Breast epithelium (tissue), 4 donors: ENCODE measurements around the gene HOXD12. TPM values are rescaled to one million over a fixed set of nuclear protein-coding genes. Genes with fewer than 3 reads are reported as not detected.

Source experiments
- DNase-seq, 2 donors: peaks; one replicate each; pipeline ENCODE4 v3.0.0-alpha.2; 2019; ENCODE audit warnings: low spot score in 2 of 2
- H3K27ac ChIP-seq, 2 donors: fragments of 200-600 bp; sonication (generic) in 1 of 2; one replicate each; pipeline ENCODE4 v1.5.1; 2016 to 2019; ENCODE audit warnings: mild to moderate bottlenecking in 1 of 2
- H3K27me3 ChIP-seq, 2 donors: fragments of 200-600 bp; sonication (generic) in 1 of 2; one replicate each; pipeline versions ENCODE4 v1.5.1 to v1.6.0; 2017 to 2019; ENCODE audit warnings: control low read depth in 1 of 2, mild to moderate bottlenecking in 1 of 2
- H3K36me3 ChIP-seq: fragments of 200-600 bp; one replicate; pipeline ENCODE4 v1.5.1; 2019
- H3K4me1 ChIP-seq, 2 donors: fragments of 200-600 bp; sonication (generic); one replicate each; pipeline ENCODE4 v1.5.1; 2016 to 2019; ENCODE audit warnings: control low read depth in 1 of 2
- H3K4me3 ChIP-seq, 3 donors: fragments of 200-600 bp; sonication (generic); 1 replicate in 2 of 3; 2 replicates in 1 of 3; pipeline ENCODE4 v1.5.1; 2016 to 2019; ENCODE audit warnings: mild to moderate bottlenecking in 3 of 3, moderate library complexity in 2 of 3
- H3K9me3 ChIP-seq, 2 donors: fragments of 200-600 bp; sonication (generic) in 1 of 2; one replicate each; pipeline ENCODE4 v1.5.1; 2016 to 2019; ENCODE audit warnings: control low read depth in 1 of 2
- POLR2A ChIP-seq: fragments of 450-650 bp; IDR thresholded peaks from one replicate; pipeline ENCODE4 v1.6.1; 2016; ENCODE audit warnings: antibody characterized with exemption, mild to moderate bottlenecking, moderate library complexity
- POLR2AphosphoS5 ChIP-seq, 3 donors: sonication (generic); formaldehyde crosslinking; IDR thresholded peaks; one replicate each; pipeline ENCODE4 v1.6.1; 2017; ENCODE audit warnings: antibody characterized with exemption in 3 of 3
- intact Hi-C: fragments of 100-400 bp; cut with DNase I; formaldehyde crosslinking; loops from one replicate; pipeline ENCODE4 v1.15.1; 2023; ENCODE audit warnings: low total_unique reads
- total RNA-seq, 3 donors: library from RNA; depleted of rRNA; stranded (reverse); fragments of >200 nt; gene quantifications; one replicate each; pipeline ENCODE4 v1.1.0, GENCODE V29; 2016
- TF ChIP-seq, protein P1 (sequence below), 3 donors: fragments of 450-650 bp; IDR thresholded peaks; one replicate each; pipeline ENCODE4 v1.5.1; 2016 to 2017; ENCODE audit warnings: antibody characterized with exemption in 3 of 3, mild to moderate bottlenecking in 3 of 3, moderate library complexity in 3 of 3

HOXD12 gene
- total RNA-seq, 3 donors from 2014 or later = not detected

DNA sequence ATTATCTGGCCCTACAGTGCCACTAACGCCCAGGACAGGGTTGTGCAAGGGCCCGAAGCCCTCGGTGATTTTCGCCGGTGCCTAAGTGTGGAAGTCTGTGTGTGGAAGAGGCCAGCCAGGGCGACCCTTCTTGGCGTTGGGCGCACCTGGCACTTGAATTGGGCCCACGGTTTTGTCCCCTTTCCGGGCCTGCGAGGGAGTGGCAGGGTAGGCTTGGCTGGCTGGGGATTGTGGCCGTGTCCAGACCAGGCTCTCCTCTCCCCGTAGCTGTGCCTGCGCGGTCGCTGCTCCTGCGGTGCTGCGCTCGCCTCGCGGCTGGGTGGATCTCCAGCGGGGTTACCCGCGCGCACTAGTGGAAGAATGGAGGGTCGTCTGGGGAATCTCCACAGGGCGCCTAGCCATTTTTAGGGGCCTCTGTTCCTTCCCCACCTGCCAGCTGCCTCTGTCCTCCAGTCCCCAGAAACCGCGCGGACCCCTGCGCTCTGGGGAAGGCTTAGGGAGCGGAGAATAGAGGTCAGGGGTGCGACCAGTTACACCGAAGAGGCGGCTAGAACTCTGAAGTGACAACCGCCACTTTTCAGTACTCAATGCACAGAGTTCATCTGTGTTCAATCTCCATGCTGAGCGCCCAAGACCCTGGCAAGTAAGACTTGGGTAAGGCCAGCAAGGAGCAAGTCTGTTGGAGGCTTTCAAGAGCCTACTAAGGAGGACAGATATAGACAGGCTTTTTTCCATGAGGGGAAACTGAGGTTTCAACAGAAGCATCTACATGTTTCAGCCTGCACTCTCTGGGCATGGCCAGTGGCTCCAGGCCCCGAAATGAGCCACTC lies 31.8 kb upstream of the HOXD12 start:
- no peak for DNase-seq
- peaks cover 16 to 93% of the 10 kb centered on the region in 2 donors for H3K27me3 ChIP-seq
- no peak overlapping the region for H3K27ac ChIP-seq
- H3K9me3 ChIP-seq = no peaks in the 10 kb centered on the region
- no peak for TF ChIP-seq POLR2A
- TF ChIP-seq, protein P1, sequence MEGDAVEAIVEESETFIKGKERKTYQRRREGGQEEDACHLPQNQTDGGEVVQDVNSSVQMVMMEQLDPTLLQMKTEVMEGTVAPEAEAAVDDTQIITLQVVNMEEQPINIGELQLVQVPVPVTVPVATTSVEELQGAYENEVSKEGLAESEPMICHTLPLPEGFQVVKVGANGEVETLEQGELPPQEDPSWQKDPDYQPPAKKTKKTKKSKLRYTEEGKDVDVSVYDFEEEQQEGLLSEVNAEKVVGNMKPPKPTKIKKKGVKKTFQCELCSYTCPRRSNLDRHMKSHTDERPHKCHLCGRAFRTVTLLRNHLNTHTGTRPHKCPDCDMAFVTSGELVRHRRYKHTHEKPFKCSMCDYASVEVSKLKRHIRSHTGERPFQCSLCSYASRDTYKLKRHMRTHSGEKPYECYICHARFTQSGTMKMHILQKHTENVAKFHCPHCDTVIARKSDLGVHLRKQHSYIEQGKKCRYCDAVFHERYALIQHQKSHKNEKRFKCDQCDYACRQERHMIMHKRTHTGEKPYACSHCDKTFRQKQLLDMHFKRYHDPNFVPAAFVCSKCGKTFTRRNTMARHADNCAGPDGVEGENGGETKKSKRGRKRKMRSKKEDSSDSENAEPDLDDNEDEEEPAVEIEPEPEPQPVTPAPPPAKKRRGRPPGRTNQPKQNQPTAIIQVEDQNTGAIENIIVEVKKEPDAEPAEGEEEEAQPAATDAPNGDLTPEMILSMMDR (IDR thresholded peaks at IDR 0.05) = no peak
- TF ChIP-seq POLR2AphosphoS5 (IDR thresholded peaks at IDR 0.05) = no peak
- peak overlapping the region; percentile 26 to 60 (median 36) for H3K4me3 ChIP-seq
- no peaks in the 10 kb centered on the region for H3K4me1 ChIP-seq
- intact Hi-C loops = no loop called here
- no peaks in the 10 kb centered on the region for H3K36me3 ChIP-seq

DNA sequence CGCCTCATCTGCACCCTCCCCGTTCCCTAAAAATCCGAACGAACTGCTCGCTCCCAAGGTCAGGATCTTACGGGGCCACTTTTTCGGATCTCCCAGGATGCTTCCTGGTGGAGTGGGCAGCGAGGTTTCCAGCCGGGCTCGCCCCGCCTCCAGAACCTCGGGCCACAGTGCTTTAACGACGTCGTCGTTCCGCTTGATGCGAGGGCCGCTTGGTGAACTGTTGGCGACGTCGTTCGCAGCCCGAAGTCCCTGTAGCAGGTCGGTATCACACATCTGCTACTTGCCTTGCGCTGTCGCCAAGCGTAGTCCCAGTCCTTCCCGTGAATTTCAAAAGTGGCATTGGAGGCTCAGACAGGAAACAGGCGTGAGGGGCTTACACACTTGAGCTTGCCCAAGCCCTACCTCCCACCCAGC lies 31.2 kb upstream of the HOXD12 start:
- H3K27me3 ChIP-seq = peaks cover 16 to 93% of the 10 kb centered on the region in 2 donors
- H3K9me3 ChIP-seq = no peaks in the 10 kb centered on the region
- peak overlapping the region in 1 of 3 donors; percentile 60 for H3K4me3 ChIP-seq
- no peak overlapping the region for H3K27ac ChIP-seq
- intact Hi-C loops = no loop called here
- H3K4me1 ChIP-seq = no peaks in the 10 kb centered on the region
- no peak for DNase-seq
- TF ChIP-seq POLR2AphosphoS5 (IDR thresholded peaks at IDR 0.05) (no peak), POLR2A (no peak)
- TF ChIP-seq, protein P1 (IDR thresholded peaks at IDR 0.05) = no peak
- no peaks in the 10 kb centered on the region for H3K36me3 ChIP-seq

DNA sequence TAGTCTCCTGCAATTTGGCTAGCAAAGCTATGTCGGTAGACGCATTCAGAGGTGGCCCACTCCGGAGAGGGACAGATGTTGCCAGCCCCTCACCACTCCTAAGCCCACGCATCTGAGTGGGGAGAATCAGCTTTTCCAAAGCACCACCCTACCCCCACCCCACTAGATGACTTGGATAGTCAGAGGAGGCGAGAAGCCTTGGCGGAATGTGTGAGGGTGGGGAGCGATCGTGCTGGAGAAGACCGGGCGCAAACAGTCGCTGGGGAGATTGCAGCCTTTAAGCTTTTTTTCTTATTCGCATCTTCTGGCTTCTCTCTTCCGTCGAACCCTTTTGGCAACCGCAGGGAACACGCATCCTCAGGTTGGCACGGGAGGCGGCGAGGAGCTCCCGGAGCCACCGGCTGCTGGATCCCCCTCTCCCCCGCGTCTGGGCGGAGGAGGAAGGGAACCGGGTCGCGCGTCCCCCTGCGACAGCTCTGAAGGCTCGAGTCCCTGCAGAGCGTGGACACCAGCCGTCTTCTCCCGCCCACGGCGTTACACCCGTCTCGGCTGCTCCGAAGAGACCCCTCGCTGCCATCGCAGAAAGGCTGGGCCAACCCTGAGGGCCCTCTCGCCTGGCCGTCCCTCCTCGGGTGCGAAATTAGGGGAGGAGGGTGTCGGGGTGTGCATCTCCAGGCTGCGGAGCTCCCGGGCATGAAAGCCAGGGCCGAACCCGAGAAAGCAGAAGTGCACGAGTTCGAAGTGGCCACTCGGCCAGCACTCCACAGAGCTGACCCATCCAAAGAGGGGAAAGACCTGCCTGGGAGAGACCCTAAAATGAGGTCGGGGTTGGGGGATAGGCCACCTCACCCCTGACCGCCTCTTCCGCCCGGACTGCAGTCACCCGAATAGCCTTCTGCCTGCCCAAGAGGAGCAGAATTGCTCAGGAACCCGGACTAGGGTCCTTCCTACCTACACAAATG lies 28.0 kb upstream of the HOXD12 start:
- TF ChIP-seq POLR2A (no peak), POLR2AphosphoS5 (IDR thresholded peaks at IDR 0.05) (no peak)
- TF ChIP-seq, protein P1 (IDR thresholded peaks at IDR 0.05) = no peak
- no peak for DNase-seq
- no peaks in the 10 kb centered on the region for H3K4me1 ChIP-seq
- intact Hi-C loops = no loop called here
- H3K4me3 ChIP-seq = no peak overlapping the region
- H3K36me3 ChIP-seq = no peaks in the 10 kb centered on the region
- no peak overlapping the region for H3K27ac ChIP-seq
- no peaks in the 10 kb centered on the region for H3K9me3 ChIP-seq
- H3K27me3 ChIP-seq = peaks cover 16 to 100% of the 10 kb centered on the region in 2 donors

DNA sequence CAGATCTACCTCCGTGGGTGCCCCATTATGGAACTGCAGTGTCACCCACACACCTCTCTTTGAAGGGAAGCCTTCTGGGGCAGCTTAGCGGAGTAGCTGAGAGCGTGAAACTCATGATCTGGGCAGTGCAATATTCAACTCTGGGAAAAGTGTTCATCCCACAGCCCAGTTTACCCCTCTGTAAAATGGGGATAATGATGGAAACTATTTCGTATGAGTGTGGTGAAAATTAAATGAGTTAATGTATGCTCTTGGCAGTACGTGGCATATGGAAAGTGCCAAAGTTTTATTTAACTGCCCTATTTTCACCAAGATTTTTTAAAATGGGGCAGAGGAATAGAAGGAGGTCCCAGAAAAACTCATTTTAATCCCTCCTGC lies 27.3 kb upstream of the HOXD12 start:
- Histone ChIP-seq H3K27ac (no peak overlapping the region), H3K4me3 (no peak overlapping the region), H3K27me3 (peaks cover 13 to 100% of the 10 kb centered on the region in 2 donors), H3K36me3 (no peaks in the 10 kb centered on the region), H3K4me1 (no peaks in the 10 kb centered on the region), H3K9me3 (no peaks in the 10 kb centered on the region)
- DNase-seq = no peak
- intact Hi-C loops = no loop called here
- no peak for TF ChIP-seq POLR2AphosphoS5 (IDR thresholded peaks at IDR 0.05)
- TF ChIP-seq, protein P1 (IDR thresholded peaks at IDR 0.05) = no peak
- no peak for TF ChIP-seq POLR2A
